ENCODE measurements around the gene CIT. TPM values are rescaled to one million over a fixed set of nuclear protein-coding genes. Genes with fewer than 3 reads are reported as not detected.

Gene CIT
- total and polyA plus RNA-seq, 10 of the 15 experiments (the other 5 are each of a cell fraction or from before 2014, with no cell fraction given) = 1.0 to 38.2 (median 14.9) TPM

GRCh38 chr12:119915894-119916510 is 38.9 kb upstream of the CIT start:
- Histone ChIP-seq H3K79me2 (ENCODE audit: control insufficient read depth, insufficient read depth, low read length) (no peaks in the 10 kb centered on the region), H2AFZ (ENCODE audit: control insufficient read depth, low read depth, low read length) (no peak overlapping the region), H3K4me1 (ENCODE audit: control insufficient read depth, insufficient read depth, low read length) (no peaks in the 10 kb centered on the region), H3K36me3 (ENCODE audit: control insufficient read depth in 2 of 2, insufficient read depth in 2 of 2, low read length in 1 of 2) (no peaks in the 10 kb centered on the region), H3K9ac (ENCODE audit: control insufficient read depth, insufficient read depth, low read length) (no peak overlapping the region), H4K20me1 (ENCODE audit: control insufficient read depth, insufficient read depth) (no peaks in the 10 kb centered on the region), H3K27ac (ENCODE audit: control insufficient read depth, insufficient read depth) (no peak overlapping the region), H3K27me3 (replicated peaks in 1 of 2; ENCODE audit: control insufficient read depth in 2 of 2, insufficient read depth in 2 of 2, low read length in 1 of 2) (no peaks in the 10 kb centered on the region), H3K4me2 (ENCODE audit: control insufficient read depth, insufficient read depth) (no peak overlapping the region), H3K4me3 (no peak overlapping the region), H3K9me3 (replicated peaks; ENCODE audit: control insufficient read depth, insufficient read depth, low read length) (no peaks in the 10 kb centered on the region)
- intact Hi-C loops (cut with micrococcal nuclease; ENCODE audit: unreplicated experiment) (no loop called here), in situ Hi-C loops (cut with MboI) (no loop called here)
- RAD21 ChIA-PET (ENCODE audit: unreplicated experiment) = no interaction called here
- WGBS (ENCODE audit: insufficient coverage, insufficient replicate concordance, low lambda C conversion rate, missing lambda C conversion rate) = 46% methylated on average over 13 of the region's 13 CpGs
- TF ChIP-seq SUPT20H (IDR thresholded peaks at IDR 0.05; ENCODE audit: borderline replicate concordance, control insufficient read depth, low read depth, low read length) = no peak
- no peak for TF ChIP-seq E2F4 (IDR thresholded peaks at IDR 0.05; ENCODE audit: low read depth, low read length)
- TF ChIP-seq BCL3 (IDR thresholded peaks at IDR 0.05; ENCODE audit: borderline replicate concordance, insufficient read depth, low read depth, low read length, poor library complexity, severe bottlenecking) = no peak
- no peak for TF ChIP-seq DPF2 (IDR thresholded peaks at IDR 0.05)
- TF ChIP-seq NR2C1 (IDR thresholded peaks at IDR 0.05) = no peak
- TF ChIP-seq SMAD5 (IDR thresholded peaks at IDR 0.05; ENCODE audit: low read depth) = no peak
- TF ChIP-seq REST (IDR thresholded peaks at IDR 0.05; ENCODE audit: low read depth, low read length) = no peak
- TF ChIP-seq EED (IDR thresholded peaks at IDR 0.05; ENCODE audit: low read depth) = no peak
- TF ChIP-seq ZSCAN29 (IDR thresholded peaks at IDR 0.05) = no peak
- TF ChIP-seq TAF1 (IDR thresholded peaks at IDR 0.05; ENCODE audit: borderline replicate concordance, low read depth, low read length) = no peak
- TF ChIP-seq SIX5 (IDR thresholded peaks at IDR 0.05; ENCODE audit: low read depth, low read length, severe bottlenecking) = no peak
- no peak for TF ChIP-seq RAD51 (IDR thresholded peaks at IDR 0.05)
- no peak for TF ChIP-seq ZNF274 (IDR thresholded peaks at IDR 0.05; ENCODE audit: insufficient read depth, insufficient read length)
- ATAC-seq (no peak), FAIRE-seq (no peak), DNase-seq (ENCODE audit: low read depth, low spot score) (no peak)
- CTCF ChIA-PET = no interaction called here
- SMC1A ChIA-PET (ENCODE audit: uncharacterized antibody, unreplicated experiment) = interaction anchor here (1.8 kb wide), 1 partner anchor 13 kb away, joined by 5 read pairs; no protein-coding TSS in a partner anchor
- BruUV-seq (replicated peaks) = no TSS peak
- POLR2A ChIA-PET = interaction anchor here (0.9 kb wide), 1 partner anchor 8 kb away, joined by 3 read pairs; no protein-coding TSS in a partner anchor
